Measurements from ENCODE around the gene RASGEF1B. TPM values are rescaled to one million over a fixed set of nuclear protein-coding genes. Genes with fewer than 3 reads are reported as not detected.

RASGEF1B gene
- total and polyA plus RNA-seq, 2 donors (not counting 3 experiments of a cell fraction or from before 2014, with no cell fraction given): not detected

GRCh38 chr4:81431971-81432370 lies 39.7 kb downstream of the RASGEF1B start:
- Histone ChIP-seq H3K9me1 (replicated peaks; ENCODE audit: control insufficient read depth, extremely low read depth, insufficient read depth, low read length) (no peaks in the 10 kb centered on the region), H3K4me3 (replicated peaks in 1 of 3; ENCODE audit: insufficient read depth in 1 of 3, low read depth in 1 of 3, low read length in 3 of 3) (no peak overlapping the region), H4K20me1 (replicated peaks; ENCODE audit: control insufficient read depth, extremely low read depth, insufficient read depth, low read length) (no peaks in the 10 kb centered on the region), H3K9ac (replicated peaks; ENCODE audit: extremely low read depth, insufficient read depth, low read length) (no peak overlapping the region), H3K4me2 (ENCODE audit: insufficient read depth, low read length) (no peak overlapping the region), H3K36me3 (ENCODE audit: control insufficient read depth in 2 of 2, extremely low read depth in 1 of 2, insufficient read depth in 2 of 2, low read length in 2 of 2) (no peaks in the 10 kb centered on the region), H2AFZ (ENCODE audit: low read depth, low read length) (no peak overlapping the region), H3K9me3 (replicated peaks; ENCODE audit: control insufficient read depth, insufficient read depth, low read length) (no peaks in the 10 kb centered on the region), H3K4me1 (ENCODE audit: control insufficient read depth, extremely low read depth, insufficient read depth, low read length) (no peaks in the 10 kb centered on the region), H3K79me2 (ENCODE audit: control insufficient read depth, insufficient read depth, low read length) (no peaks in the 10 kb centered on the region), H3K27me3 (ENCODE audit: control insufficient read depth in 2 of 2, insufficient read depth in 2 of 2, low read length in 2 of 2) (no peaks in the 10 kb centered on the region), H3K27ac (ENCODE audit: insufficient read depth, low read depth, low read length) (no peak overlapping the region)
- no peak for DNase-seq (ENCODE audit: low read depth, low spot score)
- POLR2A ChIA-PET: no interaction called here
- dilution Hi-C loops (cut with MboI; ENCODE audit: extremely low pct_ligation_motif_present, low sequenced_read_pairs) (no loop called here), intact Hi-C loops (cut with micrococcal nuclease) (no loop called here)
- CTCF ChIA-PET: no interaction called here
- BruUV-seq (replicated peaks): no TSS peak
- FAIRE-seq: no peak
- no peak for TF ChIP-seq GATA2 (IDR thresholded peaks at IDR 0.05; ENCODE audit: insufficient read depth, insufficient read length, low read depth, low read length)
- TF ChIP-seq JUN (IDR thresholded peaks at IDR 0.05; ENCODE audit: borderline replicate concordance, insufficient read depth, insufficient read length, low read depth): no peak
- no peak for TF ChIP-seq FOS (IDR thresholded peaks at IDR 0.05; ENCODE audit: borderline replicate concordance, insufficient read depth, low read length)
- TF ChIP-seq, protein P1, sequence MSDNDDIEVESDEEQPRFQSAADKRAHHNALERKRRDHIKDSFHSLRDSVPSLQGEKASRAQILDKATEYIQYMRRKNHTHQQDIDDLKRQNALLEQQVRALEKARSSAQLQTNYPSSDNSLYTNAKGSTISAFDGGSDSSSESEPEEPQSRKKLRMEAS (IDR thresholded peaks at IDR 0.05; ENCODE audit: insufficient read depth, insufficient read length): no peak
- no peak for TF ChIP-seq POLR2A (IDR thresholded peaks at IDR 0.05; ENCODE audit: low read depth, low read length)
- TF ChIP-seq POLR2AphosphoS5 (IDR thresholded peaks at IDR 0.05; ENCODE audit: insufficient read depth, low read depth, low read length): no peak
- TF ChIP-seq, protein P2, sequence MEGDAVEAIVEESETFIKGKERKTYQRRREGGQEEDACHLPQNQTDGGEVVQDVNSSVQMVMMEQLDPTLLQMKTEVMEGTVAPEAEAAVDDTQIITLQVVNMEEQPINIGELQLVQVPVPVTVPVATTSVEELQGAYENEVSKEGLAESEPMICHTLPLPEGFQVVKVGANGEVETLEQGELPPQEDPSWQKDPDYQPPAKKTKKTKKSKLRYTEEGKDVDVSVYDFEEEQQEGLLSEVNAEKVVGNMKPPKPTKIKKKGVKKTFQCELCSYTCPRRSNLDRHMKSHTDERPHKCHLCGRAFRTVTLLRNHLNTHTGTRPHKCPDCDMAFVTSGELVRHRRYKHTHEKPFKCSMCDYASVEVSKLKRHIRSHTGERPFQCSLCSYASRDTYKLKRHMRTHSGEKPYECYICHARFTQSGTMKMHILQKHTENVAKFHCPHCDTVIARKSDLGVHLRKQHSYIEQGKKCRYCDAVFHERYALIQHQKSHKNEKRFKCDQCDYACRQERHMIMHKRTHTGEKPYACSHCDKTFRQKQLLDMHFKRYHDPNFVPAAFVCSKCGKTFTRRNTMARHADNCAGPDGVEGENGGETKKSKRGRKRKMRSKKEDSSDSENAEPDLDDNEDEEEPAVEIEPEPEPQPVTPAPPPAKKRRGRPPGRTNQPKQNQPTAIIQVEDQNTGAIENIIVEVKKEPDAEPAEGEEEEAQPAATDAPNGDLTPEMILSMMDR (IDR thresholded peaks at IDR 0.05; ENCODE audit: extremely low read depth in 1 of 2, insufficient read depth in 1 of 2, low read depth in 1 of 2, low read length in 2 of 2): no peak
- TF ChIP-seq EZH2 (IDR thresholded peaks at IDR 0.05; ENCODE audit: borderline replicate concordance, low read depth, low read length, severe bottlenecking): no peak
- no peak for TF ChIP-seq MYC (IDR thresholded peaks at IDR 0.05; ENCODE audit: low read depth, low read length)

All from endothelial cell of umbilical vein (primary cell).